GM12878 (cell line): ENCODE measurements around the gene CXCR6. TPM values are rescaled to one million over a fixed set of nuclear protein-coding genes. Genes with fewer than 3 reads are reported as not detected.

Experiments
- ATAC-seq: fragments of 200-7000 bp; cut with Tn5 transposase; 3 replicates; pipeline ENCODE4 v1.9.1; 2020; ENCODE audit warnings: mild to moderate bottlenecking, moderate library complexity
- BruUV-seq: library from RNA; stranded (reverse); fragments of 400-500 nt; replicated peaks from 2 replicates; lab custom pipeline; 2021; lab: Mats Ljungman, UMichigan
- CTCF ChIA-PET: fragments of 300-600 bp; sonication (Branson Sonifier 250); formaldehyde crosslinking; extraction: SDS; loops from one replicate; lab custom pipeline; 2021; ENCODE audit warnings: inconsistent platforms; lab: Yijun Ruan, JAX
- POLR2A ChIA-PET: fragments of 350-600 bp; formaldehyde crosslinking; extraction: SDS; loops from one replicate; lab custom pipeline; 2021; ENCODE audit warnings: inconsistent platforms; lab: Charles Lee
- RAD21 ChIA-PET: fragments of 300-600 bp; sonication (Branson Sonifier 250); formaldehyde crosslinking; loops from one replicate; lab custom pipeline; 2023; ENCODE audit warnings: antibody characterized with exemption; ENCODE audit not compliant: unreplicated experiment; lab: Charles Lee
- SMC1A ChIA-PET: fragments of 300-600 bp; sonication (Branson Sonifier 250); formaldehyde crosslinking; loops from one replicate; lab custom pipeline; 2023; ENCODE audit not compliant: unreplicated experiment, uncharacterized antibody; lab: Charles Lee
- DNase-seq: peaks from one replicate; pipeline ENCODE4 v3.0.0-alpha.2; 2011; ENCODE audit warnings: low read depth, low spot score
- FAIRE-seq: peaks from 3 replicates; lab custom pipeline; 2011; peaks lifted over from hg19 to GRCh38; lab: Jason Lieb, UNC
- H2AFZ ChIP-seq: 2 replicates; pipeline ENCODE4 v1.6.0; 2011; ENCODE audit warnings: low read depth, low read length, control low read depth; ENCODE audit not compliant: control insufficient read depth
- H3K27ac ChIP-seq: 2 replicates; pipeline ENCODE4 v1.5.1; 2011; ENCODE audit warnings: control low read depth; ENCODE audit not compliant: control insufficient read depth, insufficient read depth
- H3K27me3 ChIP-seq, 2 experiments: replicated peaks in 1 of 2; 2 replicates each; pipeline versions ENCODE4 v1.6.0 to v1.6.1; 2011; ENCODE audit warnings: low read length in 1 of 2; ENCODE audit not compliant: control insufficient read depth in 2 of 2, insufficient read depth in 2 of 2
- H3K36me3 ChIP-seq, 2 experiments: 2 replicates each; pipeline ENCODE4 v1.5.1; 2011; ENCODE audit warnings: low read length in 1 of 2; ENCODE audit not compliant: control insufficient read depth in 2 of 2, insufficient read depth in 2 of 2
- H3K4me1 ChIP-seq: 2 replicates; pipeline ENCODE4 v1.6.1; 2011; ENCODE audit warnings: mild to moderate bottlenecking, low read length, moderate library complexity, mixed read lengths; ENCODE audit not compliant: control insufficient read depth, insufficient read depth
- H3K4me2 ChIP-seq: 2 replicates; pipeline ENCODE4 v1.6.0; 2011; ENCODE audit warnings: control low read depth; ENCODE audit not compliant: control insufficient read depth, insufficient read depth
- H3K4me3 ChIP-seq: fragments of 200-600 bp; sonication (generic); 2 replicates; pipeline ENCODE4 v1.5.1; 2016
- H3K79me2 ChIP-seq: 2 replicates; pipeline ENCODE4 v1.6.0; 2011; ENCODE audit warnings: low read length; ENCODE audit not compliant: control insufficient read depth, insufficient read depth
- H3K9ac ChIP-seq: 2 replicates; pipeline ENCODE4 v1.8.0; 2011; ENCODE audit warnings: low read length, control low read depth, mixed read lengths; ENCODE audit not compliant: control insufficient read depth, insufficient read depth
- H3K9me3 ChIP-seq: replicated peaks from 3 replicates; pipeline ENCODE4 v1.5.1; 2011; ENCODE audit warnings: mild to moderate bottlenecking, low read length; ENCODE audit not compliant: control insufficient read depth, insufficient read depth
- H4K20me1 ChIP-seq: 2 replicates; pipeline ENCODE4 v1.6.0; 2011; ENCODE audit not compliant: control insufficient read depth, insufficient read depth
- CHD2 ChIP-seq: IDR thresholded peaks from 2 replicates; pipeline ENCODE4 v1.6.1; 2011; ENCODE audit warnings: low read depth, low read length, improper control_type of control experiment, borderline replicate concordance
- CREM ChIP-seq: IDR thresholded peaks from 2 replicates; pipeline ENCODE4 v1.6.1; 2014; ENCODE audit warnings: antibody characterized with exemption, low read depth
- RAD21 ChIP-seq: IDR thresholded peaks from 2 replicates; pipeline ENCODE4 v1.6.1; 2011; ENCODE audit warnings: mild to moderate bottlenecking, low read depth, low read length, moderate library complexity; ENCODE audit not compliant: insufficient read depth
- WGBS: methylation state at CpG from one replicate; pipeline ENCODE4 v1.1.6; 2016; ENCODE audit warnings: low lambda C conversion rate; ENCODE audit not compliant: insufficient replicate concordance, insufficient coverage; ENCODE audit errors: missing lambda C conversion rate; 5-methylcytosine and 5-hydroxymethylcytosine counted together
- in situ Hi-C: fragments of 300-500 bp; cut with MboI; formaldehyde crosslinking; loops from 9 replicates; pipeline ENCODE4 v1.14.3; 2018; ENCODE audit warnings: mixed read lengths
- intact Hi-C: fragments of 100-400 bp; cut with micrococcal nuclease; formaldehyde crosslinking; loops from one replicate; pipeline ENCODE4 v1.14.2; 2022; ENCODE audit not compliant: unreplicated experiment
- polyA plus RNA-seq, 11 experiments: library from polyadenylated mRNA; depleted of rRNA in 4 of 11; unstranded in 6 of 11; stranded (reverse) in 5 of 11; fragments of >200 nt; fragmentation: Nextera tagmentation in 4 of 11; fragmentation: Illumina TruSeq in 1 of 11; extraction: Ambion mirVana in 4 of 11; extraction: Trizol in 1 of 11; gene quantifications; 1 replicate in 1 of 11; 2 replicates in 10 of 11; pipeline versions ENCODE4 v1.2.1 to v1.2.3, GENCODE V29; 2011 to 2016; ENCODE audit warnings: inconsistent platforms in 2 of 11, missing spikeins in 2 of 11, low read depth in 1 of 11
- total RNA-seq, 4 experiments: library from RNA; depleted of rRNA in 3 of 4; stranded (reverse); fragments of >200 nt in 3 of 4; fragmentation: Illumina TruSeq in 1 of 4; extraction: Trizol in 1 of 4; gene quantifications; 2 replicates each; pipeline versions ENCODE4 v1.2.1 to v1.2.3, GENCODE V29; 2013 to 2021
- TF ChIP-seq, protein P1 (sequence below): IDR thresholded peaks from 2 replicates; pipeline ENCODE4 v1.6.1; 2011; ENCODE audit warnings: borderline replicate concordance, low read depth, mild to moderate bottlenecking, moderate library complexity, low read length; ENCODE audit not compliant: insufficient read depth, poor library complexity, severe bottlenecking
- TF ChIP-seq, protein P2 (sequence below): IDR thresholded peaks from 2 replicates; pipeline ENCODE4 v1.6.1; 2012; ENCODE audit warnings: mild to moderate bottlenecking, low read depth, low read length
- TF ChIP-seq, protein P3 (sequence below): IDR thresholded peaks from 2 replicates; pipeline ENCODE4 v1.6.1; 2011; ENCODE audit warnings: borderline replicate concordance, low read depth, mild to moderate bottlenecking, moderate library complexity, mixed read lengths, low read length; ENCODE audit not compliant: insufficient read depth; ENCODE audit errors: extremely low read length
- TF ChIP-seq, protein P4 (sequence below): fragments of 450-650 bp; IDR thresholded peaks from 2 replicates; pipeline ENCODE4 v1.6.1; 2017; ENCODE audit warnings: mild to moderate bottlenecking, low read depth, inconsistent platforms; ENCODE audit not compliant: poor library complexity, severe bottlenecking

Gene CXCR6
- total and polyA plus RNA-seq, 10 of the 15 experiments (the other 5 are each of a cell fraction or from before 2014, with no cell fraction given): 0.04 to 0.20 (median 0.12) TPM; not detected in 5

DNA sequence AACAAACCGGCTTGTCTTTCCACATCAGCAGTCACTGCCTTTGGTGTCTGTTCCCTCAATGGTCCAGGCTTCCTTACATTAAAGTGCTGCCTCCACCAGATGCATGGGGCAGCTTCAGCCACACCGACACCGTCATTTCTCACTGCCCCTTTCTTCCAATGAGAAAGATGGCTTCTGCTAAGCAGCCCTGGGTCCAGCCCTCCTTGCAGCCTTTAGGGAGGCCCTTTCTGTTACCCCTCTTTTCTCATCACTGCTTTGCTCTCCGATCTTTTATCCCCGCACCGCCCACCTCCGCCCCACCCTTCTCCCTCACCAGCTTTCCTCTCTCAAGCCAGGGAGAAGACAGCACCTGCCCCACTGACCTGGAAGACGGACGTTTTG lies 28.2 kb upstream of the CXCR6 start (continued):
- TF ChIP-seq, protein P1, sequence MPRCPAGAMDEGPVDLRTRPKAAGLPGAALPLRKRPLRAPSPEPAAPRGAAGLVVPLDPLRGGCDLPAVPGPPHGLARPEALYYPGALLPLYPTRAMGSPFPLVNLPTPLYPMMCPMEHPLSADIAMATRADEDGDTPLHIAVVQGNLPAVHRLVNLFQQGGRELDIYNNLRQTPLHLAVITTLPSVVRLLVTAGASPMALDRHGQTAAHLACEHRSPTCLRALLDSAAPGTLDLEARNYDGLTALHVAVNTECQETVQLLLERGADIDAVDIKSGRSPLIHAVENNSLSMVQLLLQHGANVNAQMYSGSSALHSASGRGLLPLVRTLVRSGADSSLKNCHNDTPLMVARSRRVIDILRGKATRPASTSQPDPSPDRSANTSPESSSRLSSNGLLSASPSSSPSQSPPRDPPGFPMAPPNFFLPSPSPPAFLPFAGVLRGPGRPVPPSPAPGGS: peak; percentile 28

DNA sequence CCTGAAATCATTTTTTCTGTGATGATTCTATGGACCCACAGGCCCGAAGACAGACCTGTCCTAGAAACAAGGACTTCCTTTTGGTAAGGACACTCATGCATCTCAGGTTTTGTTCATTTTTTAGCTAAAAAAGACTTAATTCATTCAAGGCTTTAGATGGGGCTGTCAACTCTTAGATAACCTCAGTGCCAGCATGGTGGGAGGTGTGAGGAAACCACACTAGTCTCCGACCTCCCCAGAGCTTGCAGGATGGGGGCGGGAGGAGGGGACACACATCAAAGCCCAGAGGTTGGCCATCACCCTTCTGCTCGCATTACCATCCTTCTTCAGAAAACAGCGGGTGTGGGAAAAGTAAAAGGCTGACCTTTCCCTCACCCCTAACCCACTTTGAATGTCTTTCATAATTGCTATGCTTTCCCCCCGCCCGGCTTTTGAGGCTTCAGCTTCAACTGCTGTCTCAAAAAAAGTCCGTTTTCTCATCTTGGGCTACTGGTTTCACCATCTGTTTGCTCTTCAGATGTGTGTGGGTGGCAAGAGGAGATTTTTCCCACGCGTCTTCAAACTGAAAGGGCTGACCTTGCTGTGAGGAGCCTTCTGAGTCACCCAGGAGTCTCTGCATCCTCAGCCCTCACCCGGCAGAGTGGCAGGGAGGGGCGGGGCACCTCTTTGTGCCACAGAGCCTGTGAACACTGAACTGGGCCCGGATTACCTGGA lies 27.6 kb upstream of the CXCR6 start:
- in situ Hi-C loops: no loop called here
- no peaks in the 10 kb centered on the region; a peak in 1 of 4 replicates for H3K27me3 ChIP-seq
- H3K9me3 ChIP-seq: no peaks in the 10 kb centered on the region; the same call in 2 of the 3 replicates
- POLR2A ChIA-PET: interaction anchor here (0.6 to 3.5 kb wide), 14 partner anchors 8 to 380 kb away, joined by 3 to 23 read pairs (median 4); no protein-coding TSS in a partner anchor
- peaks cover 29% of the 10 kb centered on the region for H3K4me1 ChIP-seq
- H2AFZ ChIP-seq: no peak overlapping the region
- DNase-seq (peak; percentile 98), ATAC-seq (peak; percentile 92), FAIRE-seq (peak; percentile 97)
- intact Hi-C loops: loop anchor here (1.0 kb wide), 3 partner anchors 14 to 50 kb away; no protein-coding TSS in a partner anchor
- RAD21 ChIA-PET: interaction anchor here (0.6 to 11.1 kb wide), 21 partner anchors 11 to 225 kb away, joined by 3 to 169 read pairs (median 4); partner anchors contain the start of genes CCR9 and LZTFL1
- H3K27ac ChIP-seq: peak overlapping the region; percentile 74
- H3K9ac ChIP-seq: peak overlapping the region; percentile 41
- no TSS peak for BruUV-seq
- no peaks in the 10 kb centered on the region for H4K20me1 ChIP-seq
- CTCF ChIA-PET: interaction anchor here (0.6 to 1.7 kb wide), 15 partner anchors 11 to 224 kb away, joined by 3 to 6 read pairs (median 3); partner anchors contain the start of gene CCR9
- H3K4me3 ChIP-seq: peak overlapping the region; percentile 40; the same call in 1 of the 2 replicates
- H3K4me2 ChIP-seq: peak overlapping the region; percentile 46
- SMC1A ChIA-PET: interaction anchor here (0.6 to 2.8 kb wide), 19 partner anchors 8 to 454 kb away, joined by 3 to 18 read pairs (median 4); no protein-coding TSS in a partner anchor
- H3K36me3 ChIP-seq: no peaks in the 10 kb centered on the region
- WGBS: 1% methylated on average over 13 of the region's 13 CpGs
- H3K79me2 ChIP-seq: no peaks in the 10 kb centered on the region
- TF ChIP-seq, protein P2, sequence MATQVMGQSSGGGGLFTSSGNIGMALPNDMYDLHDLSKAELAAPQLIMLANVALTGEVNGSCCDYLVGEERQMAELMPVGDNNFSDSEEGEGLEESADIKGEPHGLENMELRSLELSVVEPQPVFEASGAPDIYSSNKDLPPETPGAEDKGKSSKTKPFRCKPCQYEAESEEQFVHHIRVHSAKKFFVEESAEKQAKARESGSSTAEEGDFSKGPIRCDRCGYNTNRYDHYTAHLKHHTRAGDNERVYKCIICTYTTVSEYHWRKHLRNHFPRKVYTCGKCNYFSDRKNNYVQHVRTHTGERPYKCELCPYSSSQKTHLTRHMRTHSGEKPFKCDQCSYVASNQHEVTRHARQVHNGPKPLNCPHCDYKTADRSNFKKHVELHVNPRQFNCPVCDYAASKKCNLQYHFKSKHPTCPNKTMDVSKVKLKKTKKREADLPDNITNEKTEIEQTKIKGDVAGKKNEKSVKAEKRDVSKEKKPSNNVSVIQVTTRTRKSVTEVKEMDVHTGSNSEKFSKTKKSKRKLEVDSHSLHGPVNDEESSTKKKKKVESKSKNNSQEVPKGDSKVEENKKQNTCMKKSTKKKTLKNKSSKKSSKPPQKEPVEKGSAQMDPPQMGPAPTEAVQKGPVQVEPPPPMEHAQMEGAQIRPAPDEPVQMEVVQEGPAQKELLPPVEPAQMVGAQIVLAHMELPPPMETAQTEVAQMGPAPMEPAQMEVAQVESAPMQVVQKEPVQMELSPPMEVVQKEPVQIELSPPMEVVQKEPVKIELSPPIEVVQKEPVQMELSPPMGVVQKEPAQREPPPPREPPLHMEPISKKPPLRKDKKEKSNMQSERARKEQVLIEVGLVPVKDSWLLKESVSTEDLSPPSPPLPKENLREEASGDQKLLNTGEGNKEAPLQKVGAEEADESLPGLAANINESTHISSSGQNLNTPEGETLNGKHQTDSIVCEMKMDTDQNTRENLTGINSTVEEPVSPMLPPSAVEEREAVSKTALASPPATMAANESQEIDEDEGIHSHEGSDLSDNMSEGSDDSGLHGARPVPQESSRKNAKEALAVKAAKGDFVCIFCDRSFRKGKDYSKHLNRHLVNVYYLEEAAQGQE: no peak
- peak; percentile 68; the same call in 1 of the 2 replicates for TF ChIP-seq CHD2
- peak; percentile 84 for TF ChIP-seq CREM
- TF ChIP-seq, protein P3, sequence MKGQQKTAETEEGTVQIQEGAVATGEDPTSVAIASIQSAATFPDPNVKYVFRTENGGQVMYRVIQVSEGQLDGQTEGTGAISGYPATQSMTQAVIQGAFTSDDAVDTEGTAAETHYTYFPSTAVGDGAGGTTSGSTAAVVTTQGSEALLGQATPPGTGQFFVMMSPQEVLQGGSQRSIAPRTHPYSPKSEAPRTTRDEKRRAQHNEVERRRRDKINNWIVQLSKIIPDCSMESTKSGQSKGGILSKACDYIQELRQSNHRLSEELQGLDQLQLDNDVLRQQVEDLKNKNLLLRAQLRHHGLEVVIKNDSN: no peak
- TF ChIP-seq RAD21: peak; percentile 38
- TF ChIP-seq, protein P4, sequence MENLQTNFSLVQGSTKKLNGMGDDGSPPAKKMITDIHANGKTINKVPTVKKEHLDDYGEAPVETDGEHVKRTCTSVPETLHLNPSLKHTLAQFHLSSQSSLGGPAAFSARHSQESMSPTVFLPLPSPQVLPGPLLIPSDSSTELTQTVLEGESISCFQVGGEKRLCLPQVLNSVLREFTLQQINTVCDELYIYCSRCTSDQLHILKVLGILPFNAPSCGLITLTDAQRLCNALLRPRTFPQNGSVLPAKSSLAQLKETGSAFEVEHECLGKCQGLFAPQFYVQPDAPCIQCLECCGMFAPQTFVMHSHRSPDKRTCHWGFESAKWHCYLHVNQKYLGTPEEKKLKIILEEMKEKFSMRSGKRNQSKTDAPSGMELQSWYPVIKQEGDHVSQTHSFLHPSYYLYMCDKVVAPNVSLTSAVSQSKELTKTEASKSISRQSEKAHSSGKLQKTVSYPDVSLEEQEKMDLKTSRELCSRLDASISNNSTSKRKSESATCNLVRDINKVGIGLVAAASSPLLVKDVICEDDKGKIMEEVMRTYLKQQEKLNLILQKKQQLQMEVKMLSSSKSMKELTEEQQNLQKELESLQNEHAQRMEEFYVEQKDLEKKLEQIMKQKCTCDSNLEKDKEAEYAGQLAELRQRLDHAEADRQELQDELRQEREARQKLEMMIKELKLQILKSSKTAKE: peak; percentile 99
